Renal cortical epithelial cell (primary cell): ENCODE measurements around the gene GRK6. TPM values are rescaled to one million over a fixed set of nuclear protein-coding genes. Genes with fewer than 3 reads are reported as not detected.
A peak's percentile ranks its signal among the peaks of the same experiment; 100 is the strongest.

Experiments used
- DNase-seq: peaks from one replicate; pipeline ENCODE4 v3.0.0-alpha.2; 2011; ENCODE audit warnings: low read depth
- total RNA-seq: library from RNA; depleted of rRNA; stranded (reverse); fragments of >200 nt; gene quantifications from 2 replicates; pipeline ENCODE4 v1.2.3, GENCODE V29; 2014

Gene GRK6
- total RNA-seq, 1 donor from 2014 or later: 21.3 TPM

- DNase-seq: no peak
Observed at GRCh38 chr5:177452688-177453638, 26.5 kb downstream of the GRK6 start.

GRCh38 chr5:177453852-177454396 is 27.4 kb downstream of the GRK6 start:
- no peak for DNase-seq

GRCh38 chr5:177454397-177455035 is 28.0 kb downstream of the GRK6 start:
- peak; percentile 60 for DNase-seq

DNA sequence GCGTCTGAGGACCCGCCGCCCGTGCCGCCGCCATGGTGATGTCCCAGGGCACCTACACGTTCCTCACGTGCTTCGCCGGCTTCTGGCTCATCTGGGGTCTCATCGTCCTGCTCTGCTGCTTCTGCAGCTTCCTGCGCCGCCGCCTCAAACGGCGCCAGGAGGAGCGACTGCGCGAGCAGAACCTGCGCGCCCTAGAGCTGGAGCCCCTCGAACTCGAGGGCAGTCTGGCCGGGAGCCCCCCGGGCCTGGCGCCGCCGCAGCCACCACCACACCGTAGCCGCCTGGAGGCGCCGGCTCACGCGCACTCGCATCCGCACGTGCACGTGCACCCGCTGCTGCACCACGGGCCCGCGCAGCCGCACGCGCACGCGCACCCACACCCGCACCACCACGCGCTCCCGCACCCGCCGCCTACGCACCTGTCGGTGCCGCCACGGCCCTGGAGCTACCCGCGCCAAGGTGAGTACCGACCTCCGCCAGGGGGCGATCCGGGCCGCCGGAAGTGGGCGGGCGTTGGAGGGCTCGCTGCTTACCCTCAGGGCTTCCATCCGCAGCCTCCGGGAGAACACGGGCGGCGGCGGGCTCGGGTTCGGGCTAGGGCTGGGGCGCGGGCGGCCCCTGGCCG is 28.7 kb downstream of the GRK6 start:
- DNase-seq: peak; percentile 30

- peak; percentile 71 for DNase-seq
Observed at GRCh38 chr5:177455661-177456590, 29.4 kb downstream of the GRK6 start.

GRCh38 chr5:177456591-177456964 is 30.1 kb downstream of the GRK6 start:
- no peak for DNase-seq

DNA sequence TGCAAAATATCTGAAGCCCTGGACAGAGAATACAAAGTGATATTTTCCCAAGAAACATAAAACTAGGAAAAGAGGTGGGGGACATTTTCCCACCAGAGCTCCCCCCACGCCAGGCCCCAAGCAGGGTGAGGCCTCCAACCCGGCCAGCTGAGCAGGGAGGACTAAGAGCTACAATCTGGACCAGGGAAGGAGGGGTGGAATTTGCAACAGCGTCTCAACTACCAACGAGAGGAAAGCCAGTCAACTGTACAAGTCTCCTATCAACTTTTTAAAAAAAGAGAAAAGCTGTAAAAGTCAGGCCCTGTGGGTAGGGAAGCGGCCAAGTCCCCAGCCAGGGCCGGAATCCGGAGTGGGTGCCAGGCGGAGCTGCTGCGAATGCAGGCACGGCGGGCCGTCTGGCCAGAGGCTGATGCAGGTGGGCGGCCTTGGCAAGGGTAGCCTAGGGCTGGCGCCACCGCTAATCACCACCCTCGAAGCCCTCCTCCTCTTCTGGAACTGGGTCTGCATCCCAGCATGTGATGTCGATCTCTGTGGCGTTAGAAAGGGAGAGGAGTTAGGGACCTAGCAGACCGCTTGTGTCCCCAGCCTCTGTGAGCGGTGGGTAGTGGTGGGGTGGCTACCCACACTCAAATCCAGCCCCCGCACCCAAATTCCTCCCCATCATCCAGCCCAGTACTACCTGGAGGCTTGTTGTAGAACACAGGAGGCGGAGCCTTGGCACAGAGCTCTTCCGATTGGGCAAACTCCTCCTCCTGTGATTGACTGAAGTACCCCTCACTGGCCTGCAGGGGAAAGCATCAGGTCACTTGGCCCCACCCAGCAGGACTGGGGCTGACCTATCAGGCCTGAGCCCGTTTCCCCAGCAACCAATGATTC is 30.7 kb downstream of the GRK6 start:
- DNase-seq: peak; percentile 94

DNA sequence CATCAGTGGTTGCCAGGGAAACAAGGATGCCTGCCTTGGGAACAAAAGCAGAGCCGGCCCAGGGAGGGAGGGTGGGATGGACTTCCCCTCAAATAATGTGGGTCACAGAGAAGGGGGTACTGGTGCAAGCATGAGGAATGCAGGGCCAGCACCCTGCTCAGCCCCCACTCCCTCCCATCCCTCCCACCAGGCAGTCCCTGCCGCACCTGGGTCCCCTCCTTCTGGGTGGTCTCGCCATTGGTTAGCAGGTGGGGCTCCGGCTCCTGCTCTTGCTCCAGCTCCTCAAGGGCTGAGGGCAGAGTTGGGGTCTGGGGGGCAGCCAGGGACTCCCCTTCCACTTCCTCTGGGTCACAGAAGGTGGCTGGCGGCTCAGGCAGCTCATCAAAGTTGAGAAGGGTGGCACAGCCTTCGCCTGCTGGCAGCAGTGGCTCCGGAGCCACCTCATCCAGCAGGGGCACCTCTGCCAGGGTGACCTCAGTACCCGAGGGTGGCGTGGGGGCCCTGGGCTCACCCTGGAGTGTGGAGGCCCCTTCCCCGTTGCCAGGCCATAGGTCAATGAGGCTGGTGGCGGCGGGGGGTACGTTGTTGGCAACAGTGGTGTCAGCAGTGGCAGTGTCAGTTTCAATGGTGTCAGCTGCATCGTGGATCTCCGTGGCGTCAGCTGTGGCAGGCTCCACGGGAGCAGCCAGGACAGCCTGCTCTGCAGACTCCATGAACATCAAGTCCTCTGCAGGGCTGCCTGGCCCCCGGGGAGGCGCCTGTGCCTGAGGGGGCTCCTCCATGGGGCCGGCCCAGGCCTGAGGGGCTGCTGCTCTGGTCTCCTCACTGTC is 31.6 kb downstream of the GRK6 start:
- DNase-seq: no peak

DNA sequence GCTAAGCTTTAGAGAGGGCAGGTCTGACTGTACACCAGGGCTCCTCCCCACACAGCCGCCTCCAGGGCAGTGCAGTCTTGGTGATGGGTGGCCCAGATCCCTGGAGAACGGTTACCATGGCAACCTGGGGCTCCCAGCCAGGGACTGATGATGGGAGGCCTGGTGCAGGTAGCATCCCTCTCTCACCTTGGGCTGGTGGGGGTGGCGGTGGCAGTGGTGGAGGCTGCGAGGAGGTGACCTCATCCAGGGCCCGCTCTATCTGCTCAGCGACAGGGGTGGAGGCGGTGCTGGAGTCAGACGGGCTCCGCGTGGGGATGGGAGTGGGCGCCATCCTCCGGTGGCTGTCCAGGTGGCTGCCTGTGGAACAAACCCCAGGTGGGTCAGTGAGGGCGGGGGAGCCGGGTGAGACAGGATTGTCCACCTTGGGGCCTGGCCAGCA is 32.5 kb downstream of the GRK6 start:
- DNase-seq: no peak

- DNase-seq: no peak
Observed at GRCh38 chr5:177459357-177459756, 32.9 kb downstream of the GRK6 start.

GRCh38 chr5:177459819-177460628 is 33.5 kb downstream of the GRK6 start:
- DNase-seq: no peak

GRCh38 chr5:177462021-177462670 is 35.7 kb downstream of the GRK6 start:
- no peak for DNase-seq

DNA sequence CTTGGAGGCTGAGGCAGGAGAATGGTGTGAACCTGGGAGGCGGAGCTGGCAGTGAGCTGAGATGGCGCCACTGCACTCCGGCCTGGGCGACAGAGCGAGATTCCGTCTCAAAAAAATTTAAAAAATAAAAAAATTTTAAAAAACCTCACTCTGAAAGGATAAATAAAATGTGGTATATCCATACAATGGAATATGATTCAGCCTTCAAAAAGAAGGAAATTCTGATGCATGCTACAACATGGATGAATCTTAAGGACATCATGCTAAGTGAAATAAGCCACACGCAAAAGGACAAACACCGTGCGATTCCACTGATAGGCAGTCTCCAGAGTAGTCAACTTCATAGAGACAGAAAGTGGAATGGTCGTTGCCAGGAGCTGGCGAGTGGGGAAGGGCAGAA is 38.6 kb downstream of the GRK6 start:
- DNase-seq: no peak

- DNase-seq: no peak
Observed at GRCh38 chr5:177466861-177467260, 40.4 kb downstream of the GRK6 start.

GRCh38 chr5:177467436-177467835 is 41.0 kb downstream of the GRK6 start:
- DNase-seq: no peak

DNA sequence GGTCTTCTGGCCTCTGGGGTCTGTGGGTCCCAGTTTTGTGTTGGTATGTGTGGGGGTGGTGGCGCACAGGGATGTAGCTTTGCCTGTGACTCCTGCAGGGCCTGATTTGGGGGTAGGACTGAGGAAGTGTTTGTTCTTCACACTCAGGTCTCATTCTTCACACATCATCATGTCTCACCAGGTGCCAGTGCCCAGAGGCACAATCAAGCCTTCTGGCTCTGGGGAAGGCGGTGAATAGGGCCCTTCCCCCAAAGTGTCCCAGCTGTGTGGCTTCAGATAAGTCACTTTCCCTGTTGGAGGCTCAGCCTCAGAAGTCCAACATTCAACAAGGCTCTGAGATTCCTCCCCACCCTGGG is 41.8 kb downstream of the GRK6 start:
- DNase-seq: no peak

DNA sequence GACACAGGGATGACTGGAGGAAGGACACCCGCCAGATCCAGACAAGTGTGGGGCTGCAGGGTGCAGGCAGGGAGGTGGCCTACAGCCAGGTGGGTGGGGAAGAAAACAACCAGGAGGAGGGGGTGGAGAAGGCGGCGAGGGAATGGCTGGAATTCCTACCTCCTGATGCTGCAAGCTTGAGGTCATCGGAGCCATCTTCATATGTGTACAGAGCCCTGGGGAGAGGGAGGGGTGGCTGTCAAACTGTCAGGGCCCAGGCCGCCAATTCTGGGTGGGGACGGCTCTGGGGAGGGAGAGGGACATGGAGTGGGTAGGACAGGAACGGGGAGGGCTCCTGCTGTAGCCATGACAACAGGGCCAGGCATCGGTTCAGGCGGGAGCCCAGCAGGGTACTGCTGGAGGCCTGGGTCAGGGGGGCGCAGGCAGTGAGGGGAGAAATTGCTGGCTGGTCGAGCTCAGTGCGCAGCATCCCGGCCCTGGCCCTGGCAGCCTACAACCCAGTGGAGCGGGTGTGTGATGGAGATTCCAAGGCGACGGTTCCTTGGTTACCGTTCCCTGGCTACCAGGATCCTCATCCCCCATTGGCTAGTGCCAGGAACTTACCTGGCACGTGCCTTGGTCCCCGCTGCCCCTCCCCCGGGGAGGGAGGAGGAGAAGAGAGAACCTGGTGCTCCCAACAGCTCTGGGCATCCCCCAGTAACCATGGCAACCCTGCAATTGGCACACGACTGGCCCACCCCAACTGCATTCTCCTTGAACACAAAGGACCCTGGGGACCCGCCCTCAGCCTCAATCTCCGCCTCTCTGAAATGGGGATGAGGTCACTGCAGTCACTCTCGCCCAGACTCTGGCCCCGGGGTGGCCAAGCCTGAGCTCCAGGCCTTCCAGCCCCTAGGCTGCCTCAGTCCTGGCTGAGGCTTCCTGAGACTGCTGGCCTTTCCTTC is 42.5 kb downstream of the GRK6 start:
- no peak for DNase-seq
